Middle frontal gyrus (tissue), 1 donor: ENCODE measurements around the gene BIN2.
"Not testable (repeated sequence)": the region's sequence is repeated elsewhere in the genome, so short reads cannot be mapped to it uniquely, and the experiment has no call there.

ENCODE experiments used
- DNase-seq: peaks from one replicate; pipeline ENCODE4 v3.0.0-alpha.2; 2015; ENCODE audit warnings: low spot score; ENCODE audit errors: extremely low spot score

The BIN2 gene

DNA sequence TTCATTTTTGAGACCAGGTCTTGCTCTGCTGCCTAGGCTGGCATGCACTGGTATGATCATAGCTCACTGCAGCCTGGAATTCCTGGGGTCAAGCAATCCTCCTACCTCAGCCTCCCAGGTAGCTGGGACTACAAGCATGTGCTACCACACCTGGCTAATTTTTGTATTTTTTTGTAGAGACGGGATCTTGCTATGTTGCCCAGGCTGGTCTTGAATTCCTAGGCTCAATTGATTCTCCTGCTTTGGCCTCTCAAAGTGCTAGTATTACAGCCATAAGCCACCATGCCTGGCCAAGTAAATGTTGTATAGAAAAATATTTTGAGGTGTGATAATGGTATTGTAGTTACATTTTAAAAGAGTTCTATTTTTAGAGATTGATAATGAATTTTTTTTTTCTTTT, 12.6 kb downstream of the BIN2 start:
- DNase-seq: no peak

DNA sequence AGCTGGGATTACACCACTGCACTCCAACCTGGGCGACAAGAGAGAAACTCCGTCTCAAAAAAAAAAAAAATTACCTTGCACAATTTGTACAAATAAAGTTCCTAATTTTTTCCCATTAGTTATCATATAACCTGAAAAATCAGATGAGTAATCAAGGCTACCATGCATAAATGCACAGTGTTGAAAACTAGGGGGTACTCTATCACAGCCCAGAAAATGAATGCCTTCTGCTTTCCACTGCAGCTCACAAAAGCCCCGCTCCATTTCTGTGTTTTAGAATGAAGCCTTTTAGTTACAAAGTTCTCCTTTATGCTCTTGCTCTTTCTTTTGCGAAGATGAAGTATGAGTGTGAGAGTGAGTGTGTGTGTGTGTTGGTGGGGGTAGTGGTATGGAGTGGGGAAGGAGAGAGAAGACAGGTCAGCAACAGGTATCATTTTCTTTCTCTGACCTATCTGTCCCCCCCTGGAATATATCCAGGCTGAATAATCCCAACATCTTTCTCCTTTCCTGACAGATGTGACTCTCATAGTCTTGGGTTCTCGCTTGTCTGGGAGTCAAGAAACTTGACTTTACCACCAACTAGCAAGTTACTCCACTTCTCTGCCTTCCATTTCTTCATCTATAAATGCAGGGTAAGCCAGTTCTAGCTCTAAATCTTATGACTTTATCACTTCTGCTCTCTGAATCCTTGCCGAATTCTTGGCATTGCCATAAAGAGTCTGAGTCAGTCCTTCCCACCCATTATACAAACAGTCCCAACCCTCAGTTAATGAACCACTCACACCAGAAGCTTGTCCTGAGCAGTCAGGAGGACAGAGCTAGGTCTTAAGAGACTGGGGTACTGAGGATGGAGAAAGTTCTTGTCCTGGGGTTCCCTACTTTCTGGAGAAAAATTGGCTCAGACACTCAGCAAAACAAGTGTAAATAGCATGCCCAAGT, 16.1 kb downstream of the BIN2 start:
- DNase-seq: no peak

DNA sequence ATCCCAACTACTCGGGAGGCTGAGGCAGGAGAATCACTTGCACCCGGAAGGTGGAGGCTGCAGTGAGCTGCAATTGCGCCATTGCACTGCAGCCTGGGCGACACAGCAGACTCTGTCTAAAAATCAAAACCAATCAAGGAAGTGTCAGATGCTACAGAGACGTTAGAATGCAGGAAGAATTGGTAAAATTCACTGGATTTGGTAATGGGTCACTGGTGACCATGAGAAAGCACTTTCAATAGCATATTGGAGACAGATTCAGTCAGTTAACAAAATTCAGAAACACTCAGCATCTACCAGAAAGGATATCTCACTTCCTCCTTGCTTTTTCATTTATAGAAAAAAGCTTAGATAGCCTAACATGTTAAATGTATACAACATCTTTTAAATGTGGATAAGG, 17.5 kb downstream of the BIN2 start:
- no peak for DNase-seq

DNA sequence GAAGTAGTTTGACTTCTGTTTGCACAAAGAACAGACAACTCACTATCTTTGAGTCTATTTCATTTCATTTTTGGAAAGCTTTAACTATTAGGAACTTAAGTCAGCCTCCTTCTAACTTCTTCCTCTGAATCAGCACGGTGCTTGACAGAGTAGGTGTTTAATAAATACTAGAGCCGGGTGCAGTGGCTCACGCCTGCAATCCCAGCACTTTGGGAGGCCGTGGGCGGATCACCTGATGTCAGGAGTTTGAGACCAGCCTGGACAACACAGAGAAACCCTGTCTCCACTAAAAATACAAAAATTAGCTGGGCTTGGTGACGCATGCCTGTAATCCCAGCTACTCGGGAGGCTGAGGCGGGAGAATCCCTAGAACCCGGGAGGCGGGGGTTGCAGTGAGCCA, 23.2 kb downstream of the BIN2 start:
- not testable (repeated sequence) for DNase-seq

DNA sequence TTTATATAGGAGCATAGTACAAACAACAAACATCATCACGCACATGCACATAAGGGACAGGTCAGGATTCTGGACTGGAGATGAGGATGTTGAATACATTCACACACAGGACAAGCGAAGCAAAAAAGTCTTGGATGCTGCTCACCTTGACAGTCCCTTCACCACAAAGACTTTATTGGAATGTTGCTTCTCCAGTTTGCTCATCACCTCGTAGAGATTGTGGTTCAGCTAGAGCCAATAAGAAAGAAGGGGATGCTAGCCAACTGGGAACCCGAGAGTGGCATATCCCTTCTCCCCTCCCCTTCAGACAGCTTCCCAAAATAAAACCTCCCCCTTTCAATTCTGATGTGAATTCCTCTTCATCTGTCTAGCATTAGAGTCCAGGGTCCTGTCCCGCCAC, 28.3 kb downstream of the BIN2 start:
- DNase-seq: no peak

DNA sequence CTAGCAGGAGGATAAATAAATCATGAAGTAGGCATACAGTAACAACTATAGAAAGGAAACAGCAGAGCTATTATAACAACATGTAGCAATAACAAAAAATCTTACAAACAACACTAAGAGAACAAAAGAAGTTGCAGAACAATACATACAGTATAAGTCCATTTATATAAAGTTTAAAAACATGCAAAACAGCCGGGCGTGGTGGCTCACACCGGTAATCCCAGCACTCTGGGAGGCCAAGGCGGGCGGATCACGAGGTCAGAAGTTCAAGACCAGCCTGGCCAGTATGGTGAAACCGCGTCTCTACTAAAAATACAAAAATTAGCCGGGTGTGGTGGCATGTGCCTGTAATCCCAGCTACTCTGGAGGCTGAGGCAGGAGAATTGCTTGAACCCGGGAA, 29.9 kb downstream of the BIN2 start:
- DNase-seq: not testable (repeated sequence)

DNA sequence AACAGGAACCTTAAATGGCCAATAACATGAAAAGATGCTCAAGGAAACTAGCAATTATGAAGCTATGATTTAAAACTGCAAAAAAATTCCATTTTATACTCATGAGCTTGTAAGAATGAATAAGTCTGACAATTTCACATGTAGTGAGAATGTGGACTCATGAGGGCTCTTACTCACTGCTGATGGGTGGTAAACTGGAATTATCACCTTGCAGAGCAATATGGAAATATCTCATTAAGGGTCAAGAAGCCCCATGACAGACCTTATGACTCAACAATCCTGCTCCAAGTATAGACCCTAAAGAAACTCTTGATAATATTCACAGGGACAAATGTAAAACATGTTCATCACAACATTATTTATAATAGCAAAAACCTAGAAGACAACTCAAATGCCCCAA, 30.3 kb downstream of the BIN2 start:
- no peak for DNase-seq

DNA sequence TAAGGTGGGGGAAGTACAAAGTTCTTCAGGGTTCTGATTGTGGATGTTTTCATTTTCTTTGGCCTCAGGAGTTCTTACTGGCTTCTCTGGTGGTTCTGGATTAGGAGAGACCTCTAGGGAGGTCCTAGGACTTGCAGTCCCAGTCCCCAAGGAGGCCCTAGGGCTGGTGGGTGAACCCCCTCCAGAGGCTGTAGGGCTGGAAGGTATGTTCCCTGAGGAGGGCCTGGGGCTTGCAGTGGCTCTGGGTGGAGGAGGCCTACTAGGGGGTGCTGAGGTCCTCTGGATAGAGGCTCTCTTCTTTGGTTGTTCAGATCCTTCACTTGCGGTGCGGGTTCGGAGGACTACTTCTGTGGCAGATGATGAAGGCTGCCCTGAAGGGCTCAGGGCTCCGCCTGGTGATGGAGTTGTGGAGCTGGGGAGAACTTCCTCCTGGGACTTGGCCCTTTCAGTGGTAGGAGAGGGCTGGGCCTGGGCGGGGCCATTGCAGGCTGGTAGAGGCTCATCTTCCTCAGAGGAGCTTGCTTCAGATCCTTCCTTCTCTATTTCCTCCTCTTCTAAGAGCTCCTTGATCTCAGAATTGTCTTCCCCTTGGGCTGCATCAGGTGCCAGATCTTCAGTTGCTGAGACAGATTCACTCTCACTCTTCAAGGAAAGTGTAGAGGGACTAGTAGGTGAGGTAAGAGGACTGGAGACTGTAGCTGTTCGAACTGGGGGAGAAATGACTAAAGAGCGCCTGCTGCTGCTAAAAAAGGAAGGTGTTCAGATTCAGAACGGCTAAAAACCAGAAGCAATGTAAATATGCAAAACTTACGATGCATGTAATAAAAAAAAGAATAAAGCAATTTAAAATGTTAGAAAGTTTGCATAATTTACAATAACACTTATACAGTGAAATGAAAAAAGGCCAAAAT, 32.1 kb downstream of the BIN2 start:
- DNase-seq: not testable (repeated sequence)

DNA sequence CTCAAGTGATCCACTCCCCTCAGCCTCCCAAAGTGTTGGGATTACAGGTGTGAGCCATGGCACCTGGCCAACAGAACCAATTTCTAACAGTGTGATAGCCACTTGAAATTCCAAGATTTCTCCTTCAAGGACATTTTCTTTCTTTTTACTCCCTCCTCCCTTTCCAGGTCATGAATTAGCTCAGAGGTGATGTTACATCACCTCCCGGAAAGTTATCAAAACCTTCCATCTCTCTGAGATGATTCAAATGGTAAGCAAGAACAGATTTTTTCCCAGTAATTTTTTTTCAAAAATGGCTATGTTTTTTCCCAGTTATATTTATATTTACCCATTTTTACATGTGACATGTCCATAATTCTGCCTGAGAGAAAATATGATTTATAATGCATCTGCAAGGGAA, 38.1 kb downstream of the BIN2 start:
- DNase-seq: no peak

DNA sequence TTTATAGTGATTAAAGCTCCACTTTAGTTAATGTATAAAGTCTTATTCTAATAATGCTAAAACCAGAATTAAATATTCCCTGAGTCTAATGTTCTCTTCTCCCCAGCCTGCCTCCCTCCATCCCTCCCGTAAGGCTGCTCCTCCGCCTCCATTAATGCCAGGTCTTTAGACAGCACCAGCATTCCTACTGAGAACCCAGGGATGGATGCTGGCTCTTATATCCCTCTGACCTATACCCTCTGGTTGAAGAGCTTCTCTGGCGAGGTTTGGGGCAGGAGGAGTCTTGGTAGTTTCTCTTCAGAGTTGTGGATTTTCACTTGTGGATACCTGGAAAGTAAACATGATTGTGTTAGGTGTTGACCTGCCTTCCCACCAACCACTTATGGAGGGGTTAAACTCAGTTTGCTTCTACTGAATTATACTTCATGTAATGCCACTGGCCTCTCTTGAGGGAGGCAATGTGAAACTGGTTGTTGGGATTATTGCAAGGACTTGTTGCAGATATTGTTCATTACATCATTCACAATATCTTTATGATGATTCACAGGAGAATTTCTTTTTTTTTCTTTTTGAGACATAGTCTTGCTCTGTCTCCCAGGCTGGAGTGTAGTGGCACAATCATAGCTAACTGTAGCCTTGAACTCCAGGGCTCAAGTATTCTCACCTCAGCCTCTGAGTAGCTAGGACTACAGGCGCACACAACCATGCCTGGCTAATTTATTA, 42.6 kb downstream of the BIN2 start:
- no peak for DNase-seq

DNA sequence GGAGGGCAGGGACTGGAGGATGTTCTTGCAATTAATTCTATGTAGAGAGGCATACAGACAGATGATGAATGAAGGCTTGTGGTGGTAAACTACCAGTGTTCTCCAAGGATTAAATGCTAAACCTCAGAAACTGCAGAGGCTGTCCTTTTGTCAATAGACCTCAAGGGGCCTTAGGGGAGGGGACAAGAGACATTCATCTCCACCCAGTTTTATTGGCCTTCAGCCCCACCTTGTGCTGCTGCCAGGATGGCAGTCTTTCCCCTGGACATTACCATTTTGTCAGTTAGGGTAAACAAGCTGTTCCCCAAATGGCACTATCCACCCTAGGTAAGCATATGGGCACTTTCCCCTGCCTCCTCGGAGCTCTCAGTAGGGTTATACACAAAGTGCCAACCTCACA, 48.9 kb downstream of the BIN2 start:
- no peak for DNase-seq

DNA sequence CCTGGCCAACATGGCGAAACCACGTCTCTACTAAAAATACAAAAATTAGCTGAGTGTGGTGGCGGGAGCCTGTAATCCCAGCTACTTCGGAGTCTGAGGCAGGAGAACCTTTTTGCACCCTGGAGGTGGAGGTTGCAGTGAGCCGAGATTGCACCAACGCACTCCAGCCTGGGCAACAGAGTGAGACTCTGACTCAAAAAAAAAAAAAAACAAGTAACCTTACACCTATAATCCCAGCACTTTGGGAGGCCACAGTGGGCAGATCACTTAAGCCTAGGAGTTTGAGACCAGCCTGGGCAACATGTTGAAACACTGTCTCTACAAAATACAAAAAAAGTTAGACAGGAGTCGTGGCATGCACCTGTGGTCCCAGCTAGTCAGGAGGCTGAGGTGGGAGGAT, 51.2 kb downstream of the BIN2 start:
- DNase-seq: not testable (repeated sequence)

DNA sequence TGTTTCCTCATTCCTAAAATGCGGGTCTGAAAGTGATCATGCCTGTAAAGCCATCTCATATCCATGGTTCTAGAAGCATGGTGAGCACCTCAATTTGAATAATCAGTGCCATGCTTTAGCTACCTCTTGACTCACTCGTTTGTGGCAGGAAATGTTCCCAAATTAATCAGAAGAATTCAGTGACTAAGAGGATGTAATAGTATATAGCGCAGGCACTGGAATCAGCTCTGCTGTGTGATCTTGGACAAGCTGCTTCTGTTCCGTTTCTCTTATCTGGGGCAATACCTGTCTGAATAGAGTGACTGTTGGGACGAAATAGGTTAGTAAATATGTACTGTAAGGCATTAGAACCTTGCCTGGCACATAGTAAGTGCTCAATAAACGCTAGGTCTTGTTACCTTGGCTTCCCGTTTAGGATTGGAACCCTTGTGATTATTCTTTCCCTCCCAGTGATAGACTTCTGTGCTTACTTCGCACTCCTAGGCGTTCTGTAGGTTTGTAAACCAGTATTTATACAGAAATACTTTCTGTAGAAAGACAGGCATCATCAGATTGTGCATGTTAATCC, 52.9 kb downstream of the BIN2 start:
- DNase-seq: no peak

DNA sequence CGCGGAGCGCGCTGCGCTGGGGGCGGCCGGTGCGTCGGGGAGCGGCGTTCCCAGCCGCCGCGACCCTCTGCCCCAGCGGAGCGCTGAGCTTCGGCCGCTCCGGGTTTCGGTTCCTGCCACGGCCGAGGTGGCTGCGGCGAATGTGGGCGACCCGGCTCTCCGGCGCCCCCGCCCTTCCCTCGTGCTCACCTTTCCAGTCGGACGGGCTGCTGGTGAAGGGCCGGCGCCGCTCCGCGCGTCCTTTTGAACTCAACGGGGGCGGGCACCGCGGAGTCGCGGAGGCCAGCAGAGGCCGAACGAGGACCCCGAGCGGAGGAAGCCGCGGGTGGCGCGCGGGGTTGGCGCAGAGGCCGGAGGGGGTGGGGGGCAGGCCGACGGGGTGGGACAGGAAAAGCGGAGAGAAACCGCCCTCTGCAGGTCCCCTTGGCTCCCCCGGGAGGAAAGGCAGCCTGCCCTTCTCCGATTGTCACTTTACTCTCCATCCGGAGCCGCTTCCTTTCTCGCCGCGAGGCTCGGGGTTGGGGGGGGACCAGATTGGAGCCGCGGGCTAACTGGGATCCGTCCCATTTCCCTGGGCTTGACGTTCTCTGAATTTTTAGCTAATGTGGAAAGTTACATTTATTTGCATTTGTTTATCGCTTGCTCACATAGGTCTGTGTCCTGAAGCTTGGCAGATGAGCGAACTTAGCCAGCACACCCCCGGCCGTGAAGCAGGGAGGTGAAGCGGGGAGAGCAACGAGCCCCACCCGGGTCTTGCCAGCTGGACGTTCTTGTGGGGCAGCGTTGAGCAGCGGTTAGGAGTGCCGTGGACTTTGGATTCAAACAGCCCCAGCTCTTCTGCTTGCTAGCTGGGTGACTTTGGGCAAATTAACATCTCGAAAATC, 53.7 kb downstream of the BIN2 start, which contains the start of gene SMAGP:
TSS of gene SMAGP (minus strand) at position 349 of the 884 bp plus-strand sequence. CDS start 1,137 bp downstream, outside the sequence.
- no peak for DNase-seq

DNA sequence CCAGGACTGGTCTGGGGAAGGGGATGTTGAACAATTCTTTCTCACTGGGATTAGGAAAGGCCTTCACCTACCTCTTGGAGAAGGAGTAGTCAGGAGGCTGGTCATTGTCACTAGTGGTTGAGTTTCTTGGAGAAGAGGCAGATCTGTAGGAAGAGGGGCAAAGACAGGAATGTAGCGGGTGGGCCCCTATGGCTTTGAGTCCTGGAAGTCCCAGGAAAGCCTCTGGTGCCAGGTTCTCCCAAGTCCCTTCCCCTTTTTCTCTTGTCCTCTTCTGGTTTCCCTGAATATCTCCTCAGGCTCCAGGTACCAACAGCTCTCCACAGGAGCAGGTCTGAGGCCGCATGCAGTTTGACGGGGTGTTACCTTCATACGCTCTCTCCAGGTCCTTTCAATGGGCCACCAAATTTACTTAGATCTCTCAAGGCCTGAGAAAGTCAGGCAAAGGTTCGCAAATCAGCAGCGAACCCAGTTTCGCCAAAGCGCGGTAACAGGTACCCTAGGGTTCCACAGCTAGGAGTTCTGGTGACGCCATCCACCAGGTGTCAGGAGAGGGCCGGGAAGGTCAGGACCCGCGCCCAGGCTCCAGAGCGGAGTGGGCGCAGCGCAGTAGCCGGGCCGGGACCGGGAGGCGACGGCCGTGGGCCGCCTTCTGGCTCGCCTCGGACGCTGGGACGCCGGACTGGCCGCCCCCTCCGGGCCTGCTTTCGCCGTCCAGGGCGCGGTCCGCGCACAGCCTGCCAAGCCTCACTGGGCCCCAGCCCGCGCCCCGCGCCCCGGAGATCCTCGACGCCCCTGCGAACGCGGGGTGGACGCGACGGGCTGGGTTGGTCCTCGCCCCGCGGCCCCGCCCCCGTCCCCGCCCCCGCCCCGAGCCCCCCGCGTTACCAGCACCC, 54.6 kb downstream of the BIN2 start:
- DNase-seq: no peak

DNA sequence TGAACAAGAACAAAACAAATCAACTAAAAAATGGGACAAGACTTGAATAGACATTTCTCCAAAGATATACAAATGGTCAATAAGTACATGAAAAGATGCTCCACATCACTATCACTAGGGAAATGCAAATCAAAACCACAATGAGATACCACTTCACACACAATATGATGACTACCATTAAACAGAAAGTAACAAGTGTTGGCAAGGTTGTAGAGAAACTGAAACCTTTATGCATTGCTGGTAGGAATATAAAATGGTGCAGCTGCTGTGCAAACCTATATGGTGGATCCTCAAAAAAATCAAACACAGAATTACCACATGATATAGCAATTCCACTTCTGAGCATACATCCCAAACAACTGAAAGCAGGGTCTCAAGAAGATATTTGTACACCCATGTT, 59.0 kb downstream of the BIN2 start:
- DNase-seq: no peak

DNA sequence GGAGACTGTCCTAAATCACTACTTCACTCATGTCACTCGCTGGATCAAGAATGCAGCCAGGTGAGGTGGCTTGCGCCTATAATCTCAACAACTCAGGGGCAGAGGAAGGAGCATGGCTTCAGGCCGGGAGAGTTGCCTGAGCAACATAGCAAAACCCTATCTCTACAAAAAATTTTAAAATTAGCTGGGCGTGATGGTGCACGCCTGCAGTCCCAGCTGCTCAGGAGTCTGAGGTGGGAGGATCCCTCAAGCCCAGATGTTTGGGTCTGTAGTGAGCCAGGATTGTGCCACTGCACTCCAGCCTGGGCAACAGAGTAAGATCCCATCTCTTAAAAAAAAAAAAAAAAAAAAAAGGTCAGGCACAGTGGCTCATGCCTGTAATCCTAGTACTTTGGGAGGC, 59.7 kb downstream of the BIN2 start:
- no peak for DNase-seq

DNA sequence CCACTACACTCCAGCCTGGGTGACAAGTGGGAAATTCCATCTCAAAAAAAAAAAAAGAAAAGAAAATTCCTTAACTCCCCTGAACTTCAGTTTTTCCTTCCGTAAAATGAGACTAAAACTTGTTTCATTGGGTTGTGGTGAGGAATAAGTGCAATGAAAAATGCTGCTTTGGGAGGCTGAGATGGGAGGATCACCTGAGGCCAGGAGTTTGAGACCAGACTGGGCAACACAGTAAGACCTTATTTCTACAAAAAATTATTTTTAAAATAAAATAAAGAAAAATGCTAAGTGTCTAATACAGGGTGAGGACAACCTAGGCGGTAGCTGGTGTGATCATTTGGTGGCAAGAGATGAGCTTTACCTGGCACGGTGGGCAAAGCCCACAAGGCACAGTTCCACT, 60.6 kb downstream of the BIN2 start:
- no peak for DNase-seq

DNA sequence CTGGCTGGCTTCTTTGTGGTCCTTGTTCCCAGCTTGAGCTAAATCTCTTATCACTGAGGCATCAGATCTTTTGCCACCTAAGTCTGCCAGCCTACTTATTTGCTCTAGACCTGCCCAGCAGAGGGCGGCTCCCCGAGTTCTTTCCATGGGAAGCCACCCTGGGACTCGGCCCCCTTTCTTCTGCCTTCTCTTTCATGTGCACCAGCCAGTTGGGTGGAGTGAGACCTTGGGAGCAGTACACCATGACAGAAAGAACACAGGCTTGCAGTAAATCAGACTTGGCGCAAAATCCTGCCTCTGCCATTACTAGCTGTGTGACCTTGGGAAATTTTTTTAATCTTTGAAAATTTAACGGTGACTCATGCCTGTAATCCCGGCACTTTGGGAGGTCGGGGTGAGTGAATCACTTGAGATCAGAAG, 61.2 kb downstream of the BIN2 start:
- no peak for DNase-seq
